ENCODE data around the gene ARL3.
"Not testable (repeated sequence)": the region's sequence is repeated elsewhere in the genome, so short reads cannot be mapped to it uniquely, and the experiment has no call there.

The ARL3 gene

GRCh38 chr10:102676534-102677315 is 37.5 kb downstream of the ARL3 start:
- H3K9me3 Mint-ChIP-seq = no peaks in the 10 kb centered on the region
- H3K4me1 Mint-ChIP-seq (ENCODE audit: low read depth) = peaks cover 29% of the 10 kb centered on the region
- H3K27me3 Mint-ChIP-seq (ENCODE audit: low read depth) = no peaks in the 10 kb centered on the region
- no peak overlapping the region for H3K4me3 Mint-ChIP-seq
- no peak overlapping the region for H3K27ac Mint-ChIP-seq
- H3K36me3 Mint-ChIP-seq (ENCODE audit: low read depth) = peaks cover 3% of the 10 kb centered on the region

GRCh38 chr10:102675666-102676533 is 38.3 kb downstream of the ARL3 start:
- Mint-ChIP-seq H3K4me3 (no peak overlapping the region), H3K4me1 (ENCODE audit: low read depth) (peaks cover 24% of the 10 kb centered on the region), H3K36me3 (ENCODE audit: low read depth) (peaks cover 3% of the 10 kb centered on the region), H3K27ac (no peak overlapping the region), H3K9me3 (no peaks in the 10 kb centered on the region), H3K27me3 (ENCODE audit: low read depth) (no peaks in the 10 kb centered on the region)

DNA sequence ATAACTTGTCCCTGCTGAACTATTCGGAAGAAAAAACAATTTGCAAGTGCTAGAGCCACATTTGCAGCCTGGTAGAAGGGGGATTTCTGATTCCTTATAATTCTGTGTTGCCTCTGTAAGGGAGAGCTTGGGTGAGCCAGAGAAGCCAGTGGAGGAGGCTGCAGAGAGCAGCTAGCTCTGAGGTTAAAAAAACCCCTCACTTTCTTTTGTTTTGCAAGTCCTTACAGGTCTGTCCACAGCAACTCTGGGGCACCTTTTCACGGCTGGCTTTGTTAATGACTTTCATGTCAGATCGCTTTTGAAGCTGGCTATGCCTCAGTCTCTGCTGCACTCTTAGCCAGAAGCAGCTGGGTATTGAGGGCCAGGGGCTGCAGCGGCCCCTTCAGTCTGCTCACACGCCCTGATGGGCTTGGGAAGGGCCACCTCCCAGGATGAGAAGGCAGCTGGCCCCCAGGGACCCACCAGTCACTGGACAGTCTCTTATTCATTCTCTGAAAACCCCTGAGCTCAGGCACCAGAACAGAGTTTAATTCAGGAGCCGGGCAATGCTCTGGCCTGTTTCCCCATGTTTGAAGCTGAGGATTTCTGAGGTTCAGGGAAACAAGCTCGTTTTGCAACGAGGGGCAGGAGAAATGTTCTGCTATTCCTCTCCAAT is 39.1 kb downstream of the ARL3 start:
- no peak overlapping the region for H3K4me3 Mint-ChIP-seq
- H3K9me3 Mint-ChIP-seq = no peaks in the 10 kb centered on the region
- H3K27ac Mint-ChIP-seq = peak overlapping the region; percentile 41
- H3K27me3 Mint-ChIP-seq (ENCODE audit: low read depth) = no peaks in the 10 kb centered on the region
- H3K36me3 Mint-ChIP-seq (ENCODE audit: low read depth) = peaks cover 3% of the 10 kb centered on the region
- peaks cover 24% of the 10 kb centered on the region for H3K4me1 Mint-ChIP-seq (ENCODE audit: low read depth)

- no peaks in the 10 kb centered on the region for H3K27me3 Mint-ChIP-seq (ENCODE audit: low read depth)
- peaks cover 24% of the 10 kb centered on the region for H3K4me1 Mint-ChIP-seq (ENCODE audit: low read depth)
- peak overlapping the region; percentile 41 for H3K27ac Mint-ChIP-seq
- H3K36me3 Mint-ChIP-seq (ENCODE audit: low read depth) = peaks cover 3% of the 10 kb centered on the region
- H3K9me3 Mint-ChIP-seq = no peaks in the 10 kb centered on the region
- H3K4me3 Mint-ChIP-seq = no peak overlapping the region
These were observed 39.6 kb downstream of the ARL3 start for GRCh38 chr10:102674566-102674965.

DNA sequence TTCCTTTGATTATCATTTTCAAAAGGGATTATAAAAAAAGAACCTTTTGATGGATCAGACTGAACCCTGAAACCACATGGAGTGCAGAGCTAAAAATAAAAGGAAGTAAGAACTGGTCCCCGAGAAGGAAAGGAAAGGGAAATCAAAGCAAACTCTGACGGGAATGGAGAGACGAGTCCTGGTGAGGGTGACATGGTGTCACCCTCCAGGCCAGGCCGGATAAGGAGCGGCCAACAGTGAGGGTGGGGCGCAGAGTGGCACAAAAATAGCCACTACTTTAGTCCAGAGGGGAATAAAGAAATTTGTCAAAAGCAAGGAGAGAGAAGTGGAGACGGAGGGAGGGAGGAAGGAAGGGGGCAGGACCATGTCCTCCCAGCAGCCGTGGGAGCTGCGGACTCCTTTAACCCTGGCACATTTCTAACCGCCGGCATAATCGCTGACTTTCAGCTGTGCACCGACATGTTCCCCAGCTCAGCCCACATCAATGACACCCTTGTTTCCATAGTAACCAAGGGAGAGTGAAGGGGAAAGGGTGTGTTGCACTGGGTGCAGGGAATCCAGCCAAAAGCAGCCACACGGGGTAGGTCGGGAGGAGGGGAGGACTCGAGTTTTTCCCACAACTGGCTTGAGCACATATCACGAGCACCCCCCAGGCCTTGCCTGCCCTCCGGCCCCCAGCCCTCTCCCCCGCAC is 40.2 kb downstream of the ARL3 start:
- peaks cover 3% of the 10 kb centered on the region for H3K36me3 Mint-ChIP-seq (ENCODE audit: low read depth)
- H3K4me3 Mint-ChIP-seq = peak overlapping the region; percentile 78
- H3K27ac Mint-ChIP-seq = peak overlapping the region; percentile 77
- H3K27me3 Mint-ChIP-seq (ENCODE audit: low read depth) = no peaks in the 10 kb centered on the region
- peaks cover 23% of the 10 kb centered on the region for H3K4me1 Mint-ChIP-seq (ENCODE audit: low read depth)
- H3K9me3 Mint-ChIP-seq = no peaks in the 10 kb centered on the region

DNA sequence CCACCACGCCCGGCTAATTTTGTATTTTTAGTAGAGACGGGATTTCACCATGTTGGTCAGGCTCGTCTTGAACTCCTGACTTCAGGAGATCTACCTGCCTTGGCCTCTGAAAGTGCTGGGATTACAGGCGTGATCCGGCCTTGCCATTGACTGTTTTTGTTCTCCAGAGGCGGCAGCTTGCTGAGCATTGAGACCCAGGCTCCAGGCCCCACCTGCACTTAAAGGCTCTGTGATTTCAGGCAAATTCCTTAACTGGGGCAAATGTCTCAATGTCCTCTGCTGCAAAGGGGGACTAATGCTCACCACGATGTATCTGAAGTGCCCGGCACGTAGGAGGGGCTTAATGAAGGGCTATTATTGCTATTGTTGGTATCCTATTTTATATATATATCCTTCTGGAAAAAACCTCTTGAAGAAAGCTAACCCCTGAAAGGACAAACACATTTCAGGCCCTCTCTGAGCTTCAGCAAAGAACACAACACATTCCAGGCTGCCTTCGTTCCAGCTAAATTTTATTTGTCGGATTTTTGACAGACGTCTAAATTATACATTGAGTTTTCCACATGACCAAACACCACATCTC is 40.9 kb downstream of the ARL3 start:
- Mint-ChIP-seq H3K4me1 (ENCODE audit: low read depth) (peaks cover 20% of the 10 kb centered on the region), H3K36me3 (ENCODE audit: low read depth) (peaks cover under 1% of the 10 kb centered on the region), H3K4me3 (peak overlapping the region; percentile 78), H3K27ac (peak overlapping the region; percentile 77), H3K9me3 (no peaks in the 10 kb centered on the region), H3K27me3 (ENCODE audit: low read depth) (no peaks in the 10 kb centered on the region)

- H3K27me3 Mint-ChIP-seq (ENCODE audit: low read depth) = no peaks in the 10 kb centered on the region
These were observed 43.2 kb downstream of the ARL3 start for GRCh38 chr10:102670871-102671434.

DNA sequence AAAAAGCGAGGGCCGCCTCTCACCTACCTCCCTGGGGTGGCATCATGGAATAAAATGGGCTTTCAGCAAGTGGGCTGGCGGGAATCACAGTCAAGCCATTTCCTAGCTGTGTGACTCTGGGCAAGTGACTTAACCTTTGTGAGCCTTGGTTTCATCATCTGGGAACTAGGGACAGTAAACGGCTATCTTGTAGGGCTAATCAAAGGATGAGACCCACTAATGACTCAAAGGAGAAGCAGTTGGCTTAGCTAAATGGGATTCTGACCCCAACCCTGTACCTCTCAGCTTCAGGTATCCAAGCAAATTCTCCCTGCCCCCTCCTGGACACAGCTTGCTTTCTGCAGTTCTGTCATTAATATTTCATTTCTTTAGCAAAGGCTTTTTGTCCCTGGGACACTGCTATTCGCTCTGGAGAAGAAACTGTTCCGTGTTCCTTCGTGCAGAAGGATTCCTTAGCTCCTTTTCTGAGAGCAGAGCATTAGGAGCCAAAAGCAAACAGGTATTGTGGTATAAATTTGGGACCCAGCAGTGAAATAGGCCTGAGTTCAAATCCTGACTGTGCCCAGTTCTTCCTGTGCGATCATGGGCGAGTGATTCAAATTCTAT is 44.0 kb downstream of the ARL3 start:
- no peak overlapping the region for H3K27ac Mint-ChIP-seq
- H3K4me1 Mint-ChIP-seq (ENCODE audit: low read depth) = peaks cover 22% of the 10 kb centered on the region
- no peak overlapping the region for H3K4me3 Mint-ChIP-seq
- H3K36me3 Mint-ChIP-seq (ENCODE audit: low read depth) = no peaks in the 10 kb centered on the region
- H3K27me3 Mint-ChIP-seq (ENCODE audit: low read depth) = no peaks in the 10 kb centered on the region
- H3K9me3 Mint-ChIP-seq = no peaks in the 10 kb centered on the region

More at GRCh38 chr10:102670871-102671434, 43.2 kb downstream of the ARL3 start:
- Mint-ChIP-seq H3K36me3 (ENCODE audit: low read depth) (no peaks in the 10 kb centered on the region), H3K27ac (no peak overlapping the region), H3K9me3 (no peaks in the 10 kb centered on the region), H3K4me1 (ENCODE audit: low read depth) (peaks cover 21% of the 10 kb centered on the region), H3K4me3 (no peak overlapping the region)

DNA sequence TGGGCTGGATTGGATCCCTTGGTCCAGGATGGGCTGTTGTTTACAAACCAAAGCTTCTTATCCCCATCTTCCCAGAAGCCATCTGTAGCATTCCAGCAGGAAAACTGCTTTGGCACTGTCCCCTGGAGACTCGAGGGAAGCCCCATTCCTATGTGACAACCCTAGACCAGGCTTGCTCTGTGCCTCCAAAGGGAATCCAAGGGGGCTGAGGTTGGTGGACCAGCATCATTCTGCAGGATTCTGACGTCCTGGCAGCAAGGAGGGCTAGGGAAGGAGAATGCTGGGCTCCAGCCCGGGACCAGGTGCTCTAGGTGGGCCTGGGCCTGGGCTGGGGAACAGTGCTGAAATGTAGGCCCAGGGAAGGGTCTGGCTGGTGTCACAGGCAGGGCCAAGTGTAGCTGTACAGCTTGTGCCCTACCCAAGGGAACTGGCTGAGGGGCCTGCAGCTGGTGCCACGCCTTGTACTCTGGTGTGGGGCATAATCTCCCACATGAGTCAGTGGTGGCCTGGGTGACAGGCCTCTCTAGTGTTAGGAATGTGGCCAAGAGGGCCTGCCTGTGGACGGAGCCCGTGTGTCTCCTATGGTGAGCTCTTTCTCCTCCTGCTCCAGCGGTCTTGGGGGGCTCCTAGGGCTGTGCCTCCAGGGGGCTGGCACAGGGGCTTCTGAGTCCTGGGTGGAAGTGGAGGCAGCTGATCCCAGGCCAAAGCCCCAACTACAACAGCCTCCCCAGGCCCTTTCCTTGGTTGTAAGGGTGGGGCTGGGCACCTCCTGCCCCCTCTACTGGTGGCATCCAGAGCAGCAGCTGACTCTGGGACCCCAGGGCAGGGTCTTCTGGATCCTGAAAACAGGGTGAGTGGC is 44.8 kb downstream of the ARL3 start:
- no peaks in the 10 kb centered on the region for H3K27me3 Mint-ChIP-seq (ENCODE audit: low read depth)
- H3K27ac Mint-ChIP-seq = no peak overlapping the region
- no peaks in the 10 kb centered on the region for H3K36me3 Mint-ChIP-seq (ENCODE audit: low read depth)
- H3K4me3 Mint-ChIP-seq = no peak overlapping the region
- peaks cover 14% of the 10 kb centered on the region for H3K4me1 Mint-ChIP-seq (ENCODE audit: low read depth)
- H3K9me3 Mint-ChIP-seq = no peaks in the 10 kb centered on the region

DNA sequence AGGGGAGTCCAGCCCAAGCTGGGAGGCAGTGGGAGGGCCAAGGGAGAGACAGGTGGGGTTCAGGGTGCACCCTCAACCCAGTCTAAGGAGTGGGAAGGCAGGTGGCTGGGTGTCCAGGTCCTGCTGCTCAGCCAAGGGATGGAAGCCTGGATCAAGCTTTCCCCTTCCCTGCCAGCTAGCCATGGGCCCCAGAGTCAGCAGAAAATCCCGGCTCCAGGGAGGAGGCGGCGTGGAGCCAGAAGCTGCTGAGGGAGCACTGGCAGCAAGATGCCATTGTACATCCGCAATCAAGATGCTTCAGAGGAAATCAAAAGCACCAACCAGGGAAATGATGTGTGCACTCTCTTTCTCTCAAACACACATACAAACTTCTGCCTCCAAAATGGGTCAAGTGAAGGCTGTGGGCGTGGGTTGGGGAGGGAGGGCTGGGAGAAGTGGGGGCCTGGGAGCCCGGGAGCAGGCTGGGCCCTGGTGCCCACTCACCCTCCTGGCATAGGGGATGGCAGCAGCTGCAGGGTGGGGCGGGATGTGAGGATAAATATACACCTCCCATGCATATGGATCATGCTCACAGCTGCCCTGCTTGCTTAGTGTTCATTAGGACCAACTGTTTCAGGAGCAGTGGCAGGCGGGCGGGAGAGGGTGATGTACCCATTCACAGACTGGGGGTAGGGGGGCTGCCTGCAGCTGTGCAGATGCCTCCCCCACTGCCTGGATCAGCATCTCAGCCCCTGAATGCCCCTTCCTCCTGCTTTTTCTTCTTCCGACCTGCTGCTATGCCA is 45.7 kb downstream of the ARL3 start:
- no peak overlapping the region for H3K27ac Mint-ChIP-seq
- H3K36me3 Mint-ChIP-seq (ENCODE audit: low read depth) = no peaks in the 10 kb centered on the region
- H3K27me3 Mint-ChIP-seq (ENCODE audit: low read depth) = no peaks in the 10 kb centered on the region
- peaks cover 6% of the 10 kb centered on the region for H3K4me1 Mint-ChIP-seq (ENCODE audit: low read depth)
- H3K9me3 Mint-ChIP-seq = no peaks in the 10 kb centered on the region
- no peak overlapping the region for H3K4me3 Mint-ChIP-seq

- not testable (repeated sequence) for H3K27me3 Mint-ChIP-seq (ENCODE audit: low read depth); H3K27ac Mint-ChIP-seq; H3K9me3 Mint-ChIP-seq; H3K4me3 Mint-ChIP-seq; H3K36me3 Mint-ChIP-seq (ENCODE audit: low read depth); H3K4me1 Mint-ChIP-seq (ENCODE audit: low read depth)
These were observed 46.8 kb downstream of the ARL3 start for GRCh38 chr10:102667411-102667810.

- Mint-ChIP-seq H3K27me3 (ENCODE audit: low read depth) (no peaks in the 10 kb centered on the region), H3K36me3 (ENCODE audit: low read depth) (no peaks in the 10 kb centered on the region), H3K27ac (no peak overlapping the region), H3K9me3 (no peaks in the 10 kb centered on the region), H3K4me1 (ENCODE audit: low read depth) (peaks cover 14% of the 10 kb centered on the region), H3K4me3 (no peak overlapping the region)
These were observed 48.2 kb downstream of the ARL3 start for GRCh38 chr10:102665904-102666509.
